B cell (primary cell): ENCODE measurements around the gene STUM.

Source experiments
- CTCF ChIP-seq: fragments of 200-600 bp; IDR thresholded peaks from one replicate; pipeline ENCODE4 v1.8.0; 2022; ENCODE audit warnings: antibody characterized with exemption, mild to moderate bottlenecking
- EZH2 ChIP-seq: IDR thresholded peaks from 2 replicates; pipeline ENCODE4 v1.6.1; 2012; ENCODE audit warnings: borderline replicate concordance, low read depth, mild to moderate bottlenecking, moderate library complexity, low read length; ENCODE audit not compliant: insufficient read depth, poor library complexity, severe bottlenecking

GRCh38 chr1:226506021-226506420, 42.5 kb upstream of the STUM start:
- TF ChIP-seq CTCF = no peak
- no peak for TF ChIP-seq EZH2
